HCT116 (cell line): ENCODE measurements around the gene SPTLC3. TPM values are rescaled to one million over a fixed set of nuclear protein-coding genes. Genes with fewer than 3 reads are reported as not detected.

Experiments
- ATAC-seq: fragments of 200-7000 bp; cut with Tn5 transposase; 2 replicates; pipeline ENCODE4 v1.9.1; 2020; ENCODE audit warnings: mild to moderate bottlenecking, moderate library complexity
- BruUV-seq: library from RNA; stranded (reverse); fragments of 400-500 nt; replicated peaks from 2 replicates; lab custom pipeline; 2021; lab: Mats Ljungman, UMichigan
- CTCF ChIA-PET: fragments of 300-600 bp; sonication (Branson Sonifier 250); formaldehyde crosslinking; loops from one replicate; lab custom pipeline; 2021; ENCODE audit warnings: antibody characterized with exemption; lab: Charles Lee
- POLR2A ChIA-PET: fragments of 300-600, 350-600 bp; sonication (Branson Sonifier 250); formaldehyde crosslinking; loops from one replicate; lab custom pipeline; 2021; ENCODE audit warnings: antibody characterized with exemption; lab: Charles Lee
- RAD21 ChIA-PET, 2 experiments: fragments of 300-600 bp; sonication (Branson Sonifier 250); formaldehyde crosslinking; loops; one replicate each; lab custom pipeline; 2023; ENCODE audit warnings: low total read pairs in 2 of 2; ENCODE audit not compliant: uncharacterized antibody in 2 of 2, unreplicated experiment in 2 of 2, low non-redundant PET in 1 of 2; lab: Charles Lee
- DNase-seq: peaks from one replicate; pipeline ENCODE4 v3.0.0-alpha.2; 2010; ENCODE audit warnings: low read depth, low spot score
- H2AFZ ChIP-seq: fragments of 200-600 bp; shearing (Covaris generic), sonication (generic); 2 replicates; pipeline ENCODE4 v1.6.1; 2017; ENCODE audit warnings: low read depth, mixed run types, mixed read lengths, antibody characterized with exemption, low read length; ENCODE audit not compliant: poor library complexity, severe bottlenecking
- H3K27ac ChIP-seq: 2 replicates; pipeline ENCODE4 v1.5.1; 2012; ENCODE audit warnings: low read depth, low read length
- H3K27me3 ChIP-seq: fragments of 200-600 bp; sonication (generic); 2 replicates; pipeline ENCODE4 v1.6.1; 2016; ENCODE audit warnings: mixed run types, low read length, mixed read lengths; ENCODE audit not compliant: insufficient read depth
- H3K36me3 ChIP-seq, 2 experiments: fragments of 200-500 bp in 1 of 2; fragments of 200-600 bp in 1 of 2; sonication (Bioruptor generic) in 1 of 2; sonication (generic) in 1 of 2; 2 replicates each; pipeline versions ENCODE4 v1.5.1 to v1.6.1; 2014 to 2016; ENCODE audit warnings: low read length in 2 of 2, inconsistent platforms in 1 of 2, mixed read lengths in 1 of 2, mixed run types in 1 of 2; ENCODE audit not compliant: insufficient read depth in 2 of 2, control insufficient read depth in 1 of 2
- H3K4me1 ChIP-seq, 2 experiments: fragments of 200-600 bp in 1 of 2; sonication (generic) in 1 of 2; 2 replicates each; pipeline versions ENCODE4 v1.5.1 to v1.6.1; 2012 to 2017; ENCODE audit warnings: low read length in 2 of 2, inconsistent platforms in 1 of 2, mild to moderate bottlenecking in 1 of 2, mixed read lengths in 1 of 2, mixed run types in 1 of 2, moderate library complexity in 1 of 2; ENCODE audit not compliant: insufficient read depth in 2 of 2, control insufficient read depth in 1 of 2
- H3K4me2 ChIP-seq: fragments of 200-600 bp; sonication (generic); 2 replicates; pipeline ENCODE4 v1.6.1; 2017; ENCODE audit warnings: mixed run types, low read length, mixed read lengths
- H3K4me3 ChIP-seq, 2 experiments: fragments of 200-600 bp in 1 of 2; sonication (generic) in 1 of 2; replicated peaks in 1 of 2; 2 replicates each; pipeline ENCODE4 v1.5.1; 2011 to 2016; ENCODE audit warnings: low read length in 2 of 2, control low read depth in 1 of 2, low read depth in 1 of 2, mild to moderate bottlenecking in 1 of 2, mixed read lengths in 1 of 2, mixed run types in 1 of 2
- H3K79me2 ChIP-seq: fragments of 200-600 bp; sonication (generic); 2 replicates; pipeline ENCODE4 v1.6.1; 2017; ENCODE audit warnings: mild to moderate bottlenecking, mixed run types, low read length, moderate library complexity, mixed read lengths; ENCODE audit not compliant: insufficient read depth
- H3K9ac ChIP-seq: fragments of 200-600 bp; sonication (generic); 2 replicates; pipeline ENCODE4 v1.6.1; 2016; ENCODE audit warnings: low read length, mixed read lengths
- H3K9me2 ChIP-seq: fragments of 200-600 bp; sonication (generic), shearing (Covaris generic); 2 replicates; pipeline ENCODE4 v1.6.1; 2017; ENCODE audit warnings: mixed run types, mild to moderate bottlenecking, moderate library complexity; ENCODE audit not compliant: insufficient read depth
- H3K9me3 ChIP-seq, 2 experiments: fragments of 200-500 bp in 1 of 2; fragments of 200-600 bp in 1 of 2; sonication (Bioruptor generic) in 1 of 2; sonication (generic) in 1 of 2; 2 replicates each; pipeline ENCODE4 v1.6.1; 2014 to 2017; ENCODE audit warnings: low read length in 2 of 2, mixed read lengths in 2 of 2, inconsistent platforms in 1 of 2, low read depth in 1 of 2, mild to moderate bottlenecking in 1 of 2, mixed run types in 1 of 2, moderate library complexity in 1 of 2; ENCODE audit not compliant: control insufficient read depth in 1 of 2, insufficient read depth in 1 of 2
- H4K20me1 ChIP-seq: fragments of 200-600 bp; sonication (generic), shearing (Covaris generic); 2 replicates; pipeline ENCODE4 v1.6.1; 2017; ENCODE audit warnings: mixed run types, mild to moderate bottlenecking, moderate library complexity; ENCODE audit not compliant: insufficient read depth
- CEBPB ChIP-seq: IDR thresholded peaks from 2 replicates; pipeline ENCODE4 v1.6.1; 2012; ENCODE audit warnings: low read depth
- FOSL1 ChIP-seq: IDR thresholded peaks from 2 replicates; pipeline ENCODE4 v1.6.1; 2012; ENCODE audit warnings: low read depth
- POLR2AphosphoS5 ChIP-seq: IDR thresholded peaks from 2 replicates; pipeline ENCODE4 v1.6.1; 2011; ENCODE audit warnings: mild to moderate bottlenecking, low read depth, low read length, moderate library complexity
- RAD21 ChIP-seq: IDR thresholded peaks from 2 replicates; pipeline ENCODE4 v1.6.1; 2012; ENCODE audit warnings: low read depth, mild to moderate bottlenecking
- SIN3A ChIP-seq: IDR thresholded peaks from 2 replicates; pipeline ENCODE4 v1.6.1; 2012; ENCODE audit warnings: low read depth
- YY1 ChIP-seq: IDR thresholded peaks from 2 replicates; pipeline ENCODE4 v1.6.1; 2011; ENCODE audit warnings: low read length, low read depth, moderate library complexity, mild to moderate bottlenecking; ENCODE audit not compliant: insufficient replicate concordance; ENCODE audit errors: extremely low read depth
- ZFX ChIP-seq: fragments of 450-650 bp; IDR thresholded peaks from 2 replicates; pipeline ENCODE4 v1.6.1; 2017
- ZNF274 ChIP-seq: fragments of 200-500 bp; sonication (Bioruptor generic); IDR thresholded peaks from 2 replicates; pipeline ENCODE4 v1.6.1; 2014; ENCODE audit warnings: mild to moderate bottlenecking, low read depth, low read length, inconsistent platforms
- intact Hi-C: fragments of 100-400 bp; cut with micrococcal nuclease; formaldehyde crosslinking; loops from 2 replicates; pipeline ENCODE4 v1.10.0; 2022
- total RNA-seq: library from RNA; stranded (reverse); gene quantifications from one replicate; pipeline ENCODE4 v1.2.1, GENCODE V29; 2021; ENCODE audit not compliant: unreplicated experiment
- TF ChIP-seq, protein P1 (sequence below): IDR thresholded peaks from 2 replicates; pipeline ENCODE4 v1.6.1; 2012
- TF ChIP-seq, protein P2 (sequence below), 3 experiments: fragments of 200-600 bp in 1 of 3; sonication (generic) in 1 of 3; IDR thresholded peaks in 2 of 3; conservative IDR thresholded peaks in 1 of 3; 2 replicates each; pipeline ENCODE4 v1.5.1; 2012 to 2017; ENCODE audit warnings: low read depth in 2 of 3, low read length in 2 of 3, antibody characterized with exemption in 1 of 3, borderline replicate concordance in 1 of 3, control low read depth in 1 of 3, mild to moderate bottlenecking in 1 of 3, mixed read lengths in 1 of 3, mixed run types in 1 of 3, moderate library complexity in 1 of 3; ENCODE audit not compliant: insufficient read depth in 1 of 3

The SPTLC3 gene
- total RNA-seq, 1 experiment from 2014 or later: not detected

DNA sequence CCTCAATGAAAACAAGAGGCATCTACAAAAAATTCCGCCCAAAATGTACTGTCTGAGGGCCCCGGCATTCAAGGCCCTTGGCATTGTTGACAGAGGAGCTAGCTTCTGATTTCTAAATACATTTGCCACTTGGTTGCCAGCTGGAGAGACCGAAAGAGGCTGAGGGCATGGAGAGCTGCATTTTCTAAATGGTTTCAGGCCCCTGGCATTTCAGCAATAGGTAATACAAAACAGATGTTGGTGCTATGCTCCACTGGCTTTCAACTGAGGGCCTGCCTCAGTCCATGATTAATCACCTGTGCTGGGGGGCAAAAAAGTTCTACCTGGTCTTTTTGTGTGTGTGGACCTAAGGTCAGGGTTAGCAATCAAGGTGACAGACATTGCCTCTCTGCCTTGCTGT, 132.8 kb downstream of the SPTLC3 start:
- RAD21 ChIA-PET: no interaction called here
- no peaks in the 10 kb centered on the region for H3K36me3 ChIP-seq
- no peak overlapping the region for H3K9ac ChIP-seq
- no peaks in the 10 kb centered on the region for H3K4me1 ChIP-seq
- POLR2A ChIA-PET: no interaction called here
- no peak overlapping the region for H3K4me2 ChIP-seq
- no peak for DNase-seq
- no peak overlapping the region for H3K27ac ChIP-seq
- H3K9me3 ChIP-seq: no peaks in the 10 kb centered on the region
- no peak overlapping the region for H2AFZ ChIP-seq
- CTCF ChIA-PET: no interaction called here
- TF ChIP-seq FOSL1 (no peak), RAD21 (no peak)
- TF ChIP-seq, protein P1, sequence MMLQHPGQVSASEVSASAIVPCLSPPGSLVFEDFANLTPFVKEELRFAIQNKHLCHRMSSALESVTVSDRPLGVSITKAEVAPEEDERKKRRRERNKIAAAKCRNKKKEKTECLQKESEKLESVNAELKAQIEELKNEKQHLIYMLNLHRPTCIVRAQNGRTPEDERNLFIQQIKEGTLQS: no peak
- TF ChIP-seq, all 23 proteins: peak for 0
- BruUV-seq: no TSS peak
- intact Hi-C loops: no loop called here
- no peak overlapping the region for H3K4me3 ChIP-seq
- no peaks in the 10 kb centered on the region for H3K9me2 ChIP-seq
- ATAC-seq: no peak
- 0 out of 2 replicates have a peak, but pooled peaks cover 4% of the 10 kb centered on the region for H3K27me3 ChIP-seq
- H3K79me2 ChIP-seq: no peaks in the 10 kb centered on the region
- no peaks in the 10 kb centered on the region for H4K20me1 ChIP-seq

DNA sequence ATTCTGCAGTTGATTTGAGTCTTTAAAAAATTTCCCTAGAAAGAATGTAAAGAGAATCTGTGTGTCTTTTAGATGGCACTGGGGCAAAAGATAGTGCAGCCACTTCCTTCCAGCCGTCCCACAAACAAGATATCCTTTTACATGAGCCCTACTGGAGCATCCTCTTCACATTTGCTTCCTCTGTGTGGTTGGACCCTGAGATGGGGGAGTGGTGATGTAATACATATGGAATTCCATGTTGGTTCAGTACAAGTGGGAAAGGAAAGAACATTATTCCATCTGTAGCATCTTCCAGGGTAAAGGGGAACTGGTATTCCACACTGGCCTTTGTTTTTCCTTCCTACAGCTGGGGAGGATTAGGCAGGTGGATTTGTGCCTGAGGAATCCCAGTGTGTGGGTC, 133.4 kb downstream of the SPTLC3 start:
- no peak overlapping the region for H3K27ac ChIP-seq
- H3K9me3 ChIP-seq: no peaks in the 10 kb centered on the region
- H3K4me1 ChIP-seq: no peaks in the 10 kb centered on the region
- ATAC-seq (no peak), DNase-seq (no peak)
- H4K20me1 ChIP-seq: no peaks in the 10 kb centered on the region
- H3K27me3 ChIP-seq: peaks cover 9% of the 10 kb centered on the region; the same call in 1 of the 2 replicates
- H3K9me2 ChIP-seq: no peaks in the 10 kb centered on the region
- no peaks in the 10 kb centered on the region for H3K79me2 ChIP-seq
- POLR2A ChIA-PET: no interaction called here
- CTCF ChIA-PET: no interaction called here
- H3K4me2 ChIP-seq: no peak overlapping the region
- no peak overlapping the region for H3K4me3 ChIP-seq
- no TSS peak for BruUV-seq
- TF ChIP-seq, protein P2, sequence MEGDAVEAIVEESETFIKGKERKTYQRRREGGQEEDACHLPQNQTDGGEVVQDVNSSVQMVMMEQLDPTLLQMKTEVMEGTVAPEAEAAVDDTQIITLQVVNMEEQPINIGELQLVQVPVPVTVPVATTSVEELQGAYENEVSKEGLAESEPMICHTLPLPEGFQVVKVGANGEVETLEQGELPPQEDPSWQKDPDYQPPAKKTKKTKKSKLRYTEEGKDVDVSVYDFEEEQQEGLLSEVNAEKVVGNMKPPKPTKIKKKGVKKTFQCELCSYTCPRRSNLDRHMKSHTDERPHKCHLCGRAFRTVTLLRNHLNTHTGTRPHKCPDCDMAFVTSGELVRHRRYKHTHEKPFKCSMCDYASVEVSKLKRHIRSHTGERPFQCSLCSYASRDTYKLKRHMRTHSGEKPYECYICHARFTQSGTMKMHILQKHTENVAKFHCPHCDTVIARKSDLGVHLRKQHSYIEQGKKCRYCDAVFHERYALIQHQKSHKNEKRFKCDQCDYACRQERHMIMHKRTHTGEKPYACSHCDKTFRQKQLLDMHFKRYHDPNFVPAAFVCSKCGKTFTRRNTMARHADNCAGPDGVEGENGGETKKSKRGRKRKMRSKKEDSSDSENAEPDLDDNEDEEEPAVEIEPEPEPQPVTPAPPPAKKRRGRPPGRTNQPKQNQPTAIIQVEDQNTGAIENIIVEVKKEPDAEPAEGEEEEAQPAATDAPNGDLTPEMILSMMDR (IDR thresholded peaks at IDR 0.05 in 2 of 3, conservative IDR thresholded peaks at IDR 0.05 in 1 of 3; ENCODE audit: borderline replicate concordance in 1 of 3, insufficient read depth in 1 of 3, low read depth in 2 of 3, low read length in 2 of 3): no peak
- TF ChIP-seq ZFX: no peak
- TF ChIP-seq CEBPB: no peak
- no peak for TF ChIP-seq POLR2AphosphoS5
- TF ChIP-seq YY1: no peak
- TF ChIP-seq, protein P1: no peak
- no peak for TF ChIP-seq ZNF274
- TF ChIP-seq SIN3A: no peak
- H3K9ac ChIP-seq: no peak overlapping the region
- H3K36me3 ChIP-seq: no peaks in the 10 kb centered on the region
- RAD21 ChIA-PET: no interaction called here
- intact Hi-C loops: no loop called here
- no peak overlapping the region for H2AFZ ChIP-seq
